Effector memory CD4-positive, alpha-beta T cell (primary cell): Measurements from ENCODE around the gene WDFY4.

Experiments used
- DNase-seq, 3 donors: peaks; one replicate each; pipeline ENCODE4 v3.0.0-alpha.2; 2020
- H3K27ac ChIP-seq: 2 replicates; pipeline ENCODE4 v1.7.0; 2013; ENCODE audit warnings: mild to moderate bottlenecking, low read length, moderate library complexity; ENCODE audit not compliant: insufficient read depth, poor library complexity, severe bottlenecking
- H3K27me3 ChIP-seq: replicated peaks from 2 replicates; pipeline ENCODE4 v1.7.0; 2013; ENCODE audit warnings: mild to moderate bottlenecking, low read length; ENCODE audit not compliant: insufficient read depth, control insufficient read depth, poor library complexity, severe bottlenecking
- H3K36me3 ChIP-seq: 2 replicates; pipeline ENCODE4 v1.7.0; 2013; ENCODE audit warnings: mild to moderate bottlenecking, low read length, moderate library complexity; ENCODE audit not compliant: control insufficient read depth, insufficient read depth
- H3K4me1 ChIP-seq: 2 replicates; pipeline ENCODE4 v1.7.0; 2013; ENCODE audit warnings: low read length, mild to moderate bottlenecking; ENCODE audit not compliant: control insufficient read depth, insufficient read depth, poor library complexity, severe bottlenecking
- H3K4me3 ChIP-seq: 2 replicates; pipeline ENCODE4 v1.7.0; 2013; ENCODE audit warnings: low read length, low read depth, mild to moderate bottlenecking; ENCODE audit not compliant: insufficient read depth, poor library complexity, severe bottlenecking
- H3K9me3 ChIP-seq: 2 replicates; pipeline ENCODE4 v1.7.0; 2013; ENCODE audit warnings: mild to moderate bottlenecking, low read length, moderate library complexity; ENCODE audit not compliant: control insufficient read depth

Gene WDFY4

GRCh38 chr10:48902096-48902495 is 217.4 kb downstream of the WDFY4 start:
- DNase-seq = no peak
- Histone ChIP-seq H3K4me3 (no peak overlapping the region), H3K9me3 (no peaks in the 10 kb centered on the region), H3K36me3 (no peaks in the 10 kb centered on the region), H3K4me1 (no peaks in the 10 kb centered on the region), H3K27me3 (no peaks in the 10 kb centered on the region), H3K27ac (no peak overlapping the region)

- H3K4me1 ChIP-seq = no peaks in the 10 kb centered on the region
- no peak for DNase-seq
- H3K36me3 ChIP-seq = no peaks in the 10 kb centered on the region
- no peak overlapping the region for H3K27ac ChIP-seq
- no peak overlapping the region for H3K4me3 ChIP-seq
- H3K27me3 ChIP-seq = no peaks in the 10 kb centered on the region
- H3K9me3 ChIP-seq = no peaks in the 10 kb centered on the region
These were observed 218.5 kb downstream of the WDFY4 start for GRCh38 chr10:48903151-48903550.

- H3K4me1 ChIP-seq = no peaks in the 10 kb centered on the region
- no peak for DNase-seq
- no peaks in the 10 kb centered on the region for H3K36me3 ChIP-seq
- no peak overlapping the region for H3K4me3 ChIP-seq
- H3K27ac ChIP-seq = no peak overlapping the region
- no peaks in the 10 kb centered on the region for H3K9me3 ChIP-seq
- H3K27me3 ChIP-seq = no peaks in the 10 kb centered on the region
These were observed 220.2 kb downstream of the WDFY4 start for GRCh38 chr10:48904861-48905260.

- no peaks in the 10 kb centered on the region for H3K36me3 ChIP-seq
- H3K4me3 ChIP-seq = no peak overlapping the region
- H3K4me1 ChIP-seq = no peaks in the 10 kb centered on the region
- no peak for DNase-seq
- H3K27me3 ChIP-seq = no peaks in the 10 kb centered on the region
- H3K27ac ChIP-seq = no peak overlapping the region
- no peaks in the 10 kb centered on the region for H3K9me3 ChIP-seq
These were observed 220.6 kb downstream of the WDFY4 start for GRCh38 chr10:48905311-48905710.

GRCh38 chr10:48906841-48907240 is 222.2 kb downstream of the WDFY4 start:
- H3K27me3 ChIP-seq = no peaks in the 10 kb centered on the region
- no peaks in the 10 kb centered on the region for H3K4me1 ChIP-seq
- H3K27ac ChIP-seq = no peak overlapping the region
- H3K36me3 ChIP-seq = no peaks in the 10 kb centered on the region
- H3K9me3 ChIP-seq = no peaks in the 10 kb centered on the region
- no peak for DNase-seq
- no peak overlapping the region for H3K4me3 ChIP-seq

GRCh38 chr10:48907730-48908129 is 223.1 kb downstream of the WDFY4 start:
- Histone ChIP-seq H3K27me3 (no peaks in the 10 kb centered on the region), H3K36me3 (no peaks in the 10 kb centered on the region), H3K9me3 (no peaks in the 10 kb centered on the region), H3K4me3 (no peak overlapping the region), H3K4me1 (no peaks in the 10 kb centered on the region), H3K27ac (no peak overlapping the region)
- DNase-seq = no peak

- Histone ChIP-seq H3K36me3 (no peaks in the 10 kb centered on the region), H3K4me3 (no peak overlapping the region), H3K9me3 (no peaks in the 10 kb centered on the region), H3K4me1 (no peaks in the 10 kb centered on the region), H3K27ac (no peak overlapping the region), H3K27me3 (no peaks in the 10 kb centered on the region)
- DNase-seq = no peak
These were observed 225.9 kb downstream of the WDFY4 start for GRCh38 chr10:48910548-48910947.

- no peaks in the 10 kb centered on the region for H3K27me3 ChIP-seq
- H3K4me1 ChIP-seq = no peaks in the 10 kb centered on the region
- no peak for DNase-seq
- H3K27ac ChIP-seq = no peak overlapping the region
- H3K9me3 ChIP-seq = no peaks in the 10 kb centered on the region
- no peaks in the 10 kb centered on the region for H3K36me3 ChIP-seq
- H3K4me3 ChIP-seq = no peak overlapping the region
These were observed 229.0 kb downstream of the WDFY4 start for GRCh38 chr10:48913674-48914073.

- H3K27me3 ChIP-seq = no peaks in the 10 kb centered on the region
- H3K4me3 ChIP-seq = no peak overlapping the region
- no peak overlapping the region for H3K27ac ChIP-seq
- DNase-seq = no peak
- H3K4me1 ChIP-seq = no peaks in the 10 kb centered on the region
- no peaks in the 10 kb centered on the region for H3K36me3 ChIP-seq
- H3K9me3 ChIP-seq = no peaks in the 10 kb centered on the region
These were observed 239.1 kb downstream of the WDFY4 start for GRCh38 chr10:48923748-48924147.

GRCh38 chr10:48924988-48925387 is 240.3 kb downstream of the WDFY4 start:
- no peak for DNase-seq
- no peak overlapping the region for H3K27ac ChIP-seq

GRCh38 chr10:48926255-48926654 is 241.6 kb downstream of the WDFY4 start:
- no peaks in the 10 kb centered on the region for H3K36me3 ChIP-seq

More at GRCh38 chr10:48924988-48925387, 240.3 kb downstream of the WDFY4 start:
- Histone ChIP-seq H3K36me3 (no peaks in the 10 kb centered on the region), H3K9me3 (no peaks in the 10 kb centered on the region), H3K27me3 (no peaks in the 10 kb centered on the region), H3K4me3 (no peak overlapping the region), H3K4me1 (no peaks in the 10 kb centered on the region)

More at GRCh38 chr10:48926255-48926654, 241.6 kb downstream of the WDFY4 start:
- no peaks in the 10 kb centered on the region for H3K4me1 ChIP-seq
- H3K9me3 ChIP-seq = no peaks in the 10 kb centered on the region
- no peak overlapping the region for H3K27ac ChIP-seq
- H3K27me3 ChIP-seq = no peaks in the 10 kb centered on the region
- H3K4me3 ChIP-seq = no peak overlapping the region
- no peak for DNase-seq
